Loucy (cell line): ENCODE measurements around the gene ZNF365.

Experiments used
- EZH2phosphoT487 ChIP-seq: fragments of 200-600 bp; IDR thresholded peaks from 2 replicates; pipeline ENCODE4 v1.6.1; 2018; ENCODE audit warnings: antibody characterized with exemption, mild to moderate bottlenecking, moderate library complexity, borderline replicate concordance
- TF ChIP-seq, protein P1 (sequence below): fragments of 200-600 bp; sonication (generic); conservative IDR thresholded peaks from 2 replicates; pipeline ENCODE4 v1.5.1; 2014; ENCODE audit warnings: mild to moderate bottlenecking, antibody characterized with exemption, low read length

DNA sequence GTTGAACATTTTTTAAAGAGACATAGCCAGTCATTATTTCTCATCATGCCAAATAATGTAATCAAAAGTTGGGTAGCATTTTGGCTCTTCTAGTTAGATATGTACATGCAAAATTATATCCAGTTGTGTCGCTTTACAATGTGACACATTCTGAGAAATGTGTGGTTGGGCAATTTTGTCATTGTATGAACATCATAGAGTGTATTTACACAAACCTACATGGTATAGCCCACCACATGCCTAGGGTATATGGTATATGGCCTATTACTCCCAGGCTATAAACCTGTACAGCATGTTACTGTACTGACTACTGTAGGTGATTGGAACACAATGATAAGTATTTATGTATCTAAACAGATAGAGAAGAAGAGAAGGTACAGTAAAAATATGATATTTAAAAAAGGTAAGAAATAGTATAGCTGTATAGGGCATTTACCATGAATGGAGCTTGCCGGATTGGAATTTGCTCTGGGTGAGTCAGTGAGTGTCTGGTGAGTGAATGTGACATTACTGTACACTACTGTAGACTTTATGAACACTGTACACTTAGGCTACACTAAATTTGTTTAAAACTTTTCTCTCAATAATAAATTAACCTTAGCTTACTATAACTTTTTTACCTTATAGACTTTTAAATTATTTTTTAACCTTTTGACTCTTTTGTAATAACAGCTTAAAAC is 16.5 kb downstream of the ZNF365 start:
- TF ChIP-seq, protein P1, sequence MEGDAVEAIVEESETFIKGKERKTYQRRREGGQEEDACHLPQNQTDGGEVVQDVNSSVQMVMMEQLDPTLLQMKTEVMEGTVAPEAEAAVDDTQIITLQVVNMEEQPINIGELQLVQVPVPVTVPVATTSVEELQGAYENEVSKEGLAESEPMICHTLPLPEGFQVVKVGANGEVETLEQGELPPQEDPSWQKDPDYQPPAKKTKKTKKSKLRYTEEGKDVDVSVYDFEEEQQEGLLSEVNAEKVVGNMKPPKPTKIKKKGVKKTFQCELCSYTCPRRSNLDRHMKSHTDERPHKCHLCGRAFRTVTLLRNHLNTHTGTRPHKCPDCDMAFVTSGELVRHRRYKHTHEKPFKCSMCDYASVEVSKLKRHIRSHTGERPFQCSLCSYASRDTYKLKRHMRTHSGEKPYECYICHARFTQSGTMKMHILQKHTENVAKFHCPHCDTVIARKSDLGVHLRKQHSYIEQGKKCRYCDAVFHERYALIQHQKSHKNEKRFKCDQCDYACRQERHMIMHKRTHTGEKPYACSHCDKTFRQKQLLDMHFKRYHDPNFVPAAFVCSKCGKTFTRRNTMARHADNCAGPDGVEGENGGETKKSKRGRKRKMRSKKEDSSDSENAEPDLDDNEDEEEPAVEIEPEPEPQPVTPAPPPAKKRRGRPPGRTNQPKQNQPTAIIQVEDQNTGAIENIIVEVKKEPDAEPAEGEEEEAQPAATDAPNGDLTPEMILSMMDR, result no peak
- no peak for TF ChIP-seq EZH2phosphoT487
